Subcutaneous abdominal adipose tissue (tissue), 5 donors: ENCODE data around the gene NPNT.
A peak's percentile ranks its signal among the peaks of the same experiment; 100 is the strongest.

Experiments
- H3K27ac ChIP-seq: one replicate; pipeline ENCODE4 v1.7.0; 2013; ENCODE audit warnings: low read depth, mild to moderate bottlenecking, inconsistent platforms, low read length, moderate library complexity
- H3K27me3 ChIP-seq, 5 donors: one replicate each; pipeline ENCODE4 v1.7.0; 2013; ENCODE audit warnings: low read length in 5 of 5, inconsistent platforms in 1 of 5; ENCODE audit not compliant: control insufficient read depth in 5 of 5, insufficient read depth in 4 of 5
- H3K36me3 ChIP-seq, 5 donors: one replicate each; pipeline ENCODE4 v1.7.0; 2013; ENCODE audit warnings: low read length in 5 of 5; ENCODE audit not compliant: control insufficient read depth in 5 of 5, insufficient read depth in 5 of 5
- H3K4me1 ChIP-seq, 5 donors: one replicate each; pipeline ENCODE4 v1.7.0; 2013; ENCODE audit warnings: low read length in 5 of 5, mild to moderate bottlenecking in 3 of 5, moderate library complexity in 1 of 5; ENCODE audit not compliant: control insufficient read depth in 5 of 5, insufficient read depth in 5 of 5
- H3K4me3 ChIP-seq, 5 donors: one replicate each; pipeline ENCODE4 v1.7.0; 2013; ENCODE audit warnings: low read length in 5 of 5, low read depth in 1 of 5
- H3K9ac ChIP-seq, 5 donors: one replicate each; pipeline ENCODE4 v1.7.0; 2013; ENCODE audit warnings: low read length in 5 of 5, mild to moderate bottlenecking in 4 of 5, moderate library complexity in 3 of 5
- H3K9me3 ChIP-seq, 5 donors: one replicate each; pipeline ENCODE4 v1.7.0; 2013; ENCODE audit warnings: low read length in 5 of 5; ENCODE audit not compliant: control insufficient read depth in 5 of 5
- donor health status: healthy.
- donor health status: healthy.
- donor health status: healthy.
- donor health status: healthy.
- donor health status: healthy.

Gene NPNT

GRCh38 chr4:105965183-105965800 is 70.0 kb downstream of the NPNT start:
- H3K36me3 ChIP-seq, result no peaks in the 10 kb centered on the region
- no peak overlapping the region for H3K4me3 ChIP-seq
- no peak overlapping the region for H3K9ac ChIP-seq
- no peaks in the 10 kb centered on the region for H3K27me3 ChIP-seq
- no peak overlapping the region for H3K27ac ChIP-seq
- H3K9me3 ChIP-seq, result no peaks in the 10 kb centered on the region
- H3K4me1 ChIP-seq, result peaks cover 0 to 31% (median 15%) of the 10 kb centered on the region in 5 donors

- Histone ChIP-seq H3K27me3 (no peaks in the 10 kb centered on the region), H3K9me3 (no peaks in the 10 kb centered on the region), H3K27ac (no peak overlapping the region), H3K36me3 (no peaks in the 10 kb centered on the region), H3K4me3 (no peak overlapping the region), H3K4me1 (peaks cover 0 to 31% (median 15%) of the 10 kb centered on the region in 5 donors), H3K9ac (no peak overlapping the region)
These were observed 70.8 kb downstream of the NPNT start for GRCh38 chr4:105966051-105966450.

GRCh38 chr4:105967058-105967658 is 71.9 kb downstream of the NPNT start:
- H3K27ac ChIP-seq, result no peak overlapping the region
- no peak overlapping the region for H3K9ac ChIP-seq
- no peaks in the 10 kb centered on the region for H3K36me3 ChIP-seq
- H3K4me1 ChIP-seq, result peaks cover 0 to 31% (median 15%) of the 10 kb centered on the region in 5 donors
- H3K4me3 ChIP-seq, result peak overlapping the region in 2 of 5 donors; percentile 1 to 23
- no peaks in the 10 kb centered on the region for H3K27me3 ChIP-seq
- H3K9me3 ChIP-seq, result no peaks in the 10 kb centered on the region

- Histone ChIP-seq H3K36me3 (no peaks in the 10 kb centered on the region), H3K4me1 (peaks cover 0 to 31% (median 19%) of the 10 kb centered on the region in 5 donors), H3K9me3 (no peaks in the 10 kb centered on the region), H3K4me3 (no peak overlapping the region), H3K27ac (no peak overlapping the region), H3K27me3 (no peaks in the 10 kb centered on the region), H3K9ac (no peak overlapping the region)
These were observed 74.3 kb downstream of the NPNT start for GRCh38 chr4:105969575-105969974.

GRCh38 chr4:105970371-105970770 is 75.1 kb downstream of the NPNT start:
- Histone ChIP-seq H3K27me3 (no peaks in the 10 kb centered on the region), H3K4me3 (no peak overlapping the region), H3K36me3 (no peaks in the 10 kb centered on the region), H3K9ac (no peak overlapping the region), H3K4me1 (peaks cover 0 to 29% (median 16%) of the 10 kb centered on the region in 5 donors), H3K27ac (no peak overlapping the region), H3K9me3 (no peaks in the 10 kb centered on the region)

- H3K4me1 ChIP-seq, result peaks cover 0 to 23% (median 14%) of the 10 kb centered on the region in 5 donors
- H3K4me3 ChIP-seq, result no peak overlapping the region
- no peaks in the 10 kb centered on the region for H3K27me3 ChIP-seq
- H3K9ac ChIP-seq, result no peak overlapping the region
- H3K27ac ChIP-seq, result no peak overlapping the region
- no peaks in the 10 kb centered on the region for H3K36me3 ChIP-seq
- no peaks in the 10 kb centered on the region for H3K9me3 ChIP-seq
These were observed 75.8 kb downstream of the NPNT start for GRCh38 chr4:105971036-105971435.

- H3K4me1 ChIP-seq, result peaks cover 0 to 20% (median 4%) of the 10 kb centered on the region in 5 donors
- no peak overlapping the region for H3K4me3 ChIP-seq
- H3K9ac ChIP-seq, result no peak overlapping the region
- H3K27ac ChIP-seq, result no peak overlapping the region
- H3K9me3 ChIP-seq, result no peaks in the 10 kb centered on the region
- no peaks in the 10 kb centered on the region for H3K36me3 ChIP-seq
- H3K27me3 ChIP-seq, result no peaks in the 10 kb centered on the region
These were observed 77.8 kb downstream of the NPNT start for GRCh38 chr4:105972946-105973621.

- Histone ChIP-seq H3K9me3 (no peaks in the 10 kb centered on the region), H3K27ac (no peak overlapping the region), H3K36me3 (no peaks in the 10 kb centered on the region)
These were observed 81.6 kb downstream of the NPNT start for GRCh38 chr4:105976915-105977314.

GRCh38 chr4:105978684-105979296 is 83.5 kb downstream of the NPNT start:
- peak overlapping the region; percentile 1 for H3K27ac ChIP-seq
- no peaks in the 10 kb centered on the region for H3K9me3 ChIP-seq
- no peaks in the 10 kb centered on the region for H3K27me3 ChIP-seq
- no peak overlapping the region for H3K4me3 ChIP-seq
- peaks cover 0 to 15% (median 8%) of the 10 kb centered on the region in 5 donors for H3K4me1 ChIP-seq
- H3K36me3 ChIP-seq, result no peaks in the 10 kb centered on the region
- no peak overlapping the region for H3K9ac ChIP-seq

More at GRCh38 chr4:105976915-105977314, 81.6 kb downstream of the NPNT start:
- peaks cover 0 to 15% (median 12%) of the 10 kb centered on the region in 5 donors for H3K4me1 ChIP-seq
- H3K27me3 ChIP-seq, result no peaks in the 10 kb centered on the region
- no peak overlapping the region for H3K9ac ChIP-seq
- H3K4me3 ChIP-seq, result no peak overlapping the region

- Histone ChIP-seq H3K27me3 (no peaks in the 10 kb centered on the region), H3K27ac (no peak overlapping the region), H3K9me3 (peaks cover 0 to under 1% (median 0%) of the 10 kb centered on the region in 5 donors), H3K36me3 (no peaks in the 10 kb centered on the region), H3K4me3 (no peak overlapping the region), H3K4me1 (peaks cover 0 to 15% (median 8%) of the 10 kb centered on the region in 5 donors), H3K9ac (no peak overlapping the region)
These were observed 84.2 kb downstream of the NPNT start for GRCh38 chr4:105979506-105979905.
